Smooth muscle cell of bladder (primary cell): ENCODE measurements around the gene RBM47. TPM values are rescaled to one million over a fixed set of nuclear protein-coding genes. Genes with fewer than 3 reads are reported as not detected.

ENCODE experiments used
- total RNA-seq: library from RNA; depleted of rRNA; stranded (reverse); fragments of >200 nt; gene quantifications from 2 replicates; pipeline ENCODE4 v1.2.3, GENCODE V29; 2014

RBM47 gene
- 2.1 and 2.5 TPM in 2 replicates for total RNA-seq

GRCh38 chr4:40629401-40630334, at the start of gene RBM47:
Gene RBM47, minus strand, starts transcription at chr4:40629864. Its CDS starts 190,971 bp downstream, at chr4:40438893.

Other genes starting within 250 kb of the RBM47 start
- under 0.01 TPM in 1 of 2 replicates, not detected in the other for gene NSUN7, start 120.1 kb upstream of the RBM47 start, total RNA-seq